HepG2 (cell line): ENCODE measurements around the gene SMURF1. TPM values are rescaled to one million over a fixed set of nuclear protein-coding genes. Genes with fewer than 3 reads are reported as not detected.

Source experiments
- ATAC-seq: fragments of 200-7000 bp; cut with Tn5 transposase; 3 replicates; pipeline ENCODE4 v1.9.1; 2020; ENCODE audit warnings: mild to moderate bottlenecking, moderate library complexity
- BruUV-seq: library from RNA; stranded (reverse); fragments of 400-500 nt; replicated peaks from 2 replicates; lab custom pipeline; 2021; lab: Mats Ljungman, UMichigan
- CTCF ChIA-PET: fragments of 300-600 bp; formaldehyde crosslinking; extraction: SDS; loops from one replicate; lab custom pipeline; 2021; ENCODE audit warnings: low total read pairs, inconsistent platforms, low intra/inter-chr PET ratio; lab: Yijun Ruan, JAX
- POLR2A ChIA-PET: fragments of 350-600 bp; sonication (Branson Sonifier 250); formaldehyde crosslinking; loops from one replicate; lab custom pipeline; 2020; ENCODE audit warnings: antibody characterized with exemption, inconsistent platforms; lab: Yijun Ruan, JAX
- DNase-seq: peaks from one replicate; pipeline ENCODE4 v3.0.0-alpha.2; 2015; ENCODE audit warnings: low spot score
- FAIRE-seq: peaks from 3 replicates; lab custom pipeline; 2011; peaks lifted over from hg19 to GRCh38; lab: Jason Lieb, UNC
- H2AFZ ChIP-seq: one replicate; pipeline ENCODE4 v1.6.1; 2011; ENCODE audit warnings: low read length, inconsistent platforms
- H3K27ac ChIP-seq: fragments of 300-600 bp; 3 replicates; pipeline ENCODE4 v1.8.0; 2011; ENCODE audit warnings: mixed run types, mild to moderate bottlenecking, mixed read lengths, low read length, inconsistent platforms; ENCODE audit not compliant: insufficient read depth; ENCODE audit errors: extremely low read length
- H3K27me3 ChIP-seq, 2 experiments: fragments of 200-600 bp in 1 of 2; 2 replicates in 1 of 2; 3 replicates in 1 of 2; pipeline versions ENCODE4 v1.6.0 to v1.8.0; 2011; ENCODE audit warnings: low read length in 2 of 2, mild to moderate bottlenecking in 2 of 2, moderate library complexity in 2 of 2, inconsistent platforms in 1 of 2; ENCODE audit not compliant: insufficient read depth in 2 of 2, control insufficient read depth in 1 of 2
- H3K36me3 ChIP-seq, 2 experiments: fragments of 200-600 bp in 1 of 2; replicated peaks in 1 of 2; 2 replicates in 1 of 2; 3 replicates in 1 of 2; pipeline versions ENCODE4 v1.5.1 to v1.8.0; 2011; ENCODE audit warnings: low read length in 2 of 2, inconsistent platforms in 1 of 2; ENCODE audit not compliant: insufficient read depth in 2 of 2, control insufficient read depth in 1 of 2
- H3K4me1 ChIP-seq: 2 replicates; pipeline ENCODE4 v1.5.1; 2012; ENCODE audit warnings: low read length, inconsistent platforms; ENCODE audit not compliant: insufficient read depth
- H3K4me2 ChIP-seq: 2 replicates; pipeline ENCODE4 v1.6.0; 2011; ENCODE audit warnings: low read depth, low read length, inconsistent platforms
- H3K4me3 ChIP-seq, 3 experiments: fragments of 200-600 bp in 1 of 3; sonication (generic), shearing (Covaris generic) in 1 of 3; replicated peaks in 1 of 3; 2 replicates each; pipeline ENCODE4 v1.5.1; 2011 to 2016; ENCODE audit warnings: low read length in 3 of 3, inconsistent platforms in 2 of 3, low read depth in 2 of 3, mild to moderate bottlenecking in 2 of 3, control low read depth in 1 of 3, mixed read lengths in 1 of 3; ENCODE audit not compliant: insufficient read depth in 1 of 3
- H3K79me2 ChIP-seq: one replicate; pipeline ENCODE4 v1.6.1; 2011; ENCODE audit warnings: low read length, inconsistent platforms; ENCODE audit not compliant: insufficient read depth
- H3K9ac ChIP-seq: 2 replicates; pipeline ENCODE4 v1.6.0; 2011; ENCODE audit warnings: mild to moderate bottlenecking, low read depth, low read length, inconsistent platforms; ENCODE audit not compliant: insufficient read depth
- H3K9me3 ChIP-seq: 2 replicates; pipeline ENCODE4 v1.5.1; 2012; ENCODE audit warnings: mild to moderate bottlenecking, low read length
- H4K20me1 ChIP-seq: 2 replicates; pipeline ENCODE4 v1.6.0; 2011; ENCODE audit warnings: inconsistent platforms, mild to moderate bottlenecking, low read length, moderate library complexity; ENCODE audit not compliant: insufficient read depth
- IRX3 ChIP-seq: sonication (generic); formaldehyde crosslinking; IDR thresholded peaks from 2 replicates; pipeline ENCODE4 v1.8.1; 2023; ENCODE audit warnings: mild to moderate bottlenecking, low read depth, missing genetic modification reagents, borderline replicate concordance
- MYC ChIP-seq: sonication (generic); formaldehyde crosslinking; IDR thresholded peaks from 2 replicates; pipeline ENCODE4 v1.9.0; 2021; ENCODE audit warnings: missing genetic modification reagents, borderline replicate concordance
- PHF8 ChIP-seq: sonication (generic); formaldehyde crosslinking; IDR thresholded peaks from 2 replicates; pipeline ENCODE4 v1.5.0; 2020; ENCODE audit warnings: missing genetic modification reagents
- PPARG ChIP-seq: conservative IDR thresholded peaks from 2 replicates; pipeline ENCODE4 v1.6.1; 2016; ENCODE audit warnings: missing biosample characterization, missing genetic modification reagents
- SRSF4 ChIP-seq: fragments of 200-400 bp; formaldehyde crosslinking; IDR thresholded peaks from one replicate; pipeline ENCODE4 v1.6.1; 2018; ENCODE audit warnings: mild to moderate bottlenecking, low read depth, low read length, moderate library complexity; ENCODE audit not compliant: poor library complexity, severe bottlenecking
- ZMAT3 ChIP-seq: sonication (generic); formaldehyde crosslinking; conservative IDR thresholded peaks from 2 replicates; pipeline ENCODE4 v1.7.0; 2021; ENCODE audit warnings: missing genetic modification reagents
- ZNF253 ChIP-seq: sonication (generic); formaldehyde crosslinking; IDR thresholded peaks from 2 replicates; pipeline ENCODE4 v1.8.0; 2022; ENCODE audit warnings: mild to moderate bottlenecking, missing genetic modification reagents, borderline replicate concordance
- ZNF382 ChIP-seq: sonication (generic); formaldehyde crosslinking; IDR thresholded peaks from 2 replicates; pipeline ENCODE4 v1.5.0; 2020; ENCODE audit warnings: missing genetic modification reagents, mild to moderate bottlenecking, borderline replicate concordance
- ZNF543 ChIP-seq: sonication (generic); formaldehyde crosslinking; IDR thresholded peaks from 2 replicates; pipeline ENCODE4 v1.4.0; 2020; ENCODE audit warnings: mild to moderate bottlenecking, missing genetic modification reagents
- WGBS: methylation state at CpG from one replicate; pipeline ENCODE4 v1.1.6; 2017; ENCODE audit warnings: low lambda C conversion rate; 5-methylcytosine and 5-hydroxymethylcytosine counted together
- in situ Hi-C: cut with HindIII; loops from 2 replicates; pipeline ENCODE4 v1.10.0; 2017; ENCODE audit warnings: low pct_unique_long_range_greater_than_20kb; ENCODE audit not compliant: extremely low pct_ligation_motif_present
- intact Hi-C: fragments of 100-400 bp; cut with micrococcal nuclease; formaldehyde crosslinking; loops from one replicate; pipeline ENCODE4 v1.10.0; 2022; ENCODE audit not compliant: unreplicated experiment
- polyA plus RNA-seq, 8 experiments: library from polyadenylated mRNA; depleted of rRNA in 3 of 8; stranded (reverse) in 7 of 8; unstranded in 1 of 8; fragments of >200 nt; fragmentation: Illumina TruSeq in 4 of 8; extraction: Trizol in 4 of 8; gene quantifications; 2 replicates each; pipeline versions ENCODE4 v1.2.1 to v1.2.3, GENCODE V29; 2011 to 2016; ENCODE audit warnings: low read depth in 4 of 8, missing spikeins in 1 of 8, mixed read lengths in 1 of 8; ENCODE audit not compliant: insufficient read depth in 1 of 8
- total RNA-seq, 5 experiments: library from RNA; depleted of rRNA; stranded (reverse); fragments of >200 nt; fragmentation: Illumina TruSeq; extraction: Trizol; gene quantifications; 2 replicates each; pipeline ENCODE4 v1.2.3, GENCODE V29; 2016; ENCODE audit warnings: low read depth in 1 of 5
- TF ChIP-seq, protein P1 (sequence below): sonication (generic); formaldehyde crosslinking; IDR thresholded peaks from 2 replicates; pipeline ENCODE4 v1.4.0; 2020; ENCODE audit warnings: missing genetic modification reagents, low read depth, mild to moderate bottlenecking, borderline replicate concordance
- TF ChIP-seq, protein P2 (sequence below): sonication (generic); formaldehyde crosslinking; conservative IDR thresholded peaks from 2 replicates; pipeline ENCODE4 v1.4.0; 2020; ENCODE audit warnings: mild to moderate bottlenecking, missing genetic modification reagents, moderate library complexity
- TF ChIP-seq, protein P3 (sequence below): sonication (generic); formaldehyde crosslinking; IDR thresholded peaks from 2 replicates; pipeline ENCODE4 v1.5.1; 2020; ENCODE audit warnings: missing genetic modification reagents, mild to moderate bottlenecking, borderline replicate concordance
- TF ChIP-seq, protein P4 (sequence below): sonication (generic); formaldehyde crosslinking; IDR thresholded peaks from 2 replicates; pipeline ENCODE4 v1.8.1; 2023; ENCODE audit warnings: mild to moderate bottlenecking, inconsistent platforms, moderate library complexity, missing genetic modification reagents, borderline replicate concordance
- TF ChIP-seq, protein P5 (sequence below): IDR thresholded peaks from 2 replicates; pipeline ENCODE4 v1.6.1; 2016; ENCODE audit warnings: missing genetic modification reagents, missing compliant biosample characterization

The SMURF1 gene
- total and polyA plus RNA-seq, 2 of the 13 experiments (the other 11 are each of a cell fraction or from before 2014, with no cell fraction given), result 8.3 to 11.1 TPM

DNA sequence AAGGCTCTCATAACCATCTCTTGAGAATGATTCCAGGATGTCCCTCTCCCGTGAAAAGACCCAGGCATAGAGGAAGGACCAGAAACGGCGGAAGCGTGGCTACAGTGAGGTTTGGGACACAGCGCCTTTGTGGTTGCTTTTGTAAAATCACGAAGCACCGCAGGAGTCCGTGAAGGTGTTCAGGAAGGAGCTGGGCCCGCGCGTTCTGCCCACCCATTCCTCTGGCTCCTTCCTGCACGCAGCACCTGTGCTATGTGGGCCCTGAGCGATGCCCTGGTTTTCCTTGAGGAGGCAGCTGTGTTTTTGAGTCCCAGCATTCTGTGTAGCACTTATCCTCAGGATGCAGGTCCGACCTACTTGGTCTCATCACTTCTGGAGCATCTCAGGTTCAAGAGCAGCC is 152.8 kb downstream of the SMURF1 start (continued):
- TF ChIP-seq, protein P1, sequence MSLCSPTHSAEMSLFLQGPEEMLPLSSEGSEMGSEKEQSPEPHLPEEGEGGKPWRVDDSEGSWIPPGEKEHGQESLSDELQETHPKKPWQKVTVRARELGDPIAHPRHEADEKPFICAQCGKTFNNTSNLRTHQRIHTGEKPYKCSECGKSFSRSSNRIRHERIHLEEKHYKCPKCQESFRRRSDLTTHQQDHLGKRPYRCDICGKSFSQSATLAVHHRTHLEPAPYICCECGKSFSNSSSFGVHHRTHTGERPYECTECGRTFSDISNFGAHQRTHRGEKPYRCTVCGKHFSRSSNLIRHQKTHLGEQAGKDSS (CRISPR knock-in tag), result no peak
- TF ChIP-seq, protein P2, sequence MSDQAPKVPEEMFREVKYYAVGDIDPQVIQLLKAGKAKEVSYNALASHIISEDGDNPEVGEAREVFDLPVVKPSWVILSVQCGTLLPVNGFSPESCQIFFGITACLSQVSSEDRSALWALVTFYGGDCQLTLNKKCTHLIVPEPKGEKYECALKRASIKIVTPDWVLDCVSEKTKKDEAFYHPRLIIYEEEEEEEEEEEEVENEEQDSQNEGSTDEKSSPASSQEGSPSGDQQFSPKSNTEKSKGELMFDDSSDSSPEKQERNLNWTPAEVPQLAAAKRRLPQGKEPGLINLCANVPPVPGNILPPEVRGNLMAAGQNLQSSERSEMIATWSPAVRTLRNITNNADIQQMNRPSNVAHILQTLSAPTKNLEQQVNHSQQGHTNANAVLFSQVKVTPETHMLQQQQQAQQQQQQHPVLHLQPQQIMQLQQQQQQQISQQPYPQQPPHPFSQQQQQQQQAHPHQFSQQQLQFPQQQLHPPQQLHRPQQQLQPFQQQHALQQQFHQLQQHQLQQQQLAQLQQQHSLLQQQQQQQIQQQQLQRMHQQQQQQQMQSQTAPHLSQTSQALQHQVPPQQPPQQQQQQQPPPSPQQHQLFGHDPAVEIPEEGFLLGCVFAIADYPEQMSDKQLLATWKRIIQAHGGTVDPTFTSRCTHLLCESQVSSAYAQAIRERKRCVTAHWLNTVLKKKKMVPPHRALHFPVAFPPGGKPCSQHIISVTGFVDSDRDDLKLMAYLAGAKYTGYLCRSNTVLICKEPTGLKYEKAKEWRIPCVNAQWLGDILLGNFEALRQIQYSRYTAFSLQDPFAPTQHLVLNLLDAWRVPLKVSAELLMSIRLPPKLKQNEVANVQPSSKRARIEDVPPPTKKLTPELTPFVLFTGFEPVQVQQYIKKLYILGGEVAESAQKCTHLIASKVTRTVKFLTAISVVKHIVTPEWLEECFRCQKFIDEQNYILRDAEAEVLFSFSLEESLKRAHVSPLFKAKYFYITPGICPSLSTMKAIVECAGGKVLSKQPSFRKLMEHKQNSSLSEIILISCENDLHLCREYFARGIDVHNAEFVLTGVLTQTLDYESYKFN (CRISPR knock-in tag), result no peak

DNA sequence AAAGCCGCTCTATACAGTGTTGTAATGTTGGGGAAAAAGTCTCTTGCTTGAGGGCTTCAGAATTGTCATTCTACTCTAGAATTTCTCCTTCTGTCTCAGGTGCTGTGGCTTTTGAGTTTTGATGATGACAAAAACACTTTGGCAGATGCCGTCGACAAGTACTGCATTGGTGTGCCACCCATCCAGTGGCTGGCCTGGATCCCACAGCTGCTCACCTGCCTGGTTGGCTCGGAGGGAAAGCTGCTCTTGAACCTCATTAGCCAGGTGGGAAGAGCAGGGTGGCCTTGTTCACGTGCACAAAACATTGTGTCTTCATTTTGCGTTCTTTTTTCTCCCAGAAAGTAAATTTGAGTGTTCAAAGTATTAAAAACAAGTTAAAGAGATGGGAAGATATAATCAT is 153.6 kb downstream of the SMURF1 start:
- CTCF ChIA-PET, result no interaction called here
- no peak overlapping the region for H3K4me3 ChIP-seq
- FAIRE-seq, result no peak
- no peaks in the 10 kb centered on the region for H3K9me3 ChIP-seq
- peaks cover 33 to 85% of the 10 kb centered on the region in 2 experiments for H3K36me3 ChIP-seq
- 96% methylated on average over 6 of the region's 6 CpGs for WGBS
- H3K4me2 ChIP-seq, result no peak overlapping the region
- H4K20me1 ChIP-seq, result no peaks in the 10 kb centered on the region
- DNase-seq, result no peak
- no peak overlapping the region for H2AFZ ChIP-seq
- TF ChIP-seq PHF8 (CRISPR knock-in tag) (no peak), ZNF382 (CRISPR knock-in tag) (no peak), MYC (CRISPR knock-in tag) (no peak), ZNF253 (no peak), IRX3 (CRISPR knock-in tag) (no peak), ZNF543 (CRISPR knock-in tag) (no peak), ZMAT3 (CRISPR knock-in tag) (no peak), PPARG (CRISPR knock-in tag) (no peak), SRSF4 (no peak)
- TF ChIP-seq, protein P3, sequence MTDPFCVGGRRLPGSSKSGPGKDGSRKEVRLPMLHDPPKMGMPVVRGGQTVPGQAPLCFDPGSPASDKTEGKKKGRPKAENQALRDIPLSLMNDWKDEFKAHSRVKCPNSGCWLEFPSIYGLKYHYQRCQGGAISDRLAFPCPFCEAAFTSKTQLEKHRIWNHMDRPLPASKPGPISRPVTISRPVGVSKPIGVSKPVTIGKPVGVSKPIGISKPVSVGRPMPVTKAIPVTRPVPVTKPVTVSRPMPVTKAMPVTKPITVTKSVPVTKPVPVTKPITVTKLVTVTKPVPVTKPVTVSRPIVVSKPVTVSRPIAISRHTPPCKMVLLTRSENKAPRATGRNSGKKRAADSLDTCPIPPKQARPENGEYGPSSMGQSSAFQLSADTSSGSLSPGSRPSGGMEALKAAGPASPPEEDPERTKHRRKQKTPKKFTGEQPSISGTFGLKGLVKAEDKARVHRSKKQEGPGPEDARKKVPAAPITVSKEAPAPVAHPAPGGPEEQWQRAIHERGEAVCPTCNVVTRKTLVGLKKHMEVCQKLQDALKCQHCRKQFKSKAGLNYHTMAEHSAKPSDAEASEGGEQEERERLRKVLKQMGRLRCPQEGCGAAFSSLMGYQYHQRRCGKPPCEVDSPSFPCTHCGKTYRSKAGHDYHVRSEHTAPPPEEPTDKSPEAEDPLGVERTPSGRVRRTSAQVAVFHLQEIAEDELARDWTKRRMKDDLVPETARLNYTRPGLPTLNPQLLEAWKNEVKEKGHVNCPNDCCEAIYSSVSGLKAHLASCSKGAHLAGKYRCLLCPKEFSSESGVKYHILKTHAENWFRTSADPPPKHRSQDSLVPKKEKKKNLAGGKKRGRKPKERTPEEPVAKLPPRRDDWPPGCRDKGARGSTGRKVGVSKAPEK (CRISPR knock-in tag), result no peak
- TF ChIP-seq, protein P4, sequence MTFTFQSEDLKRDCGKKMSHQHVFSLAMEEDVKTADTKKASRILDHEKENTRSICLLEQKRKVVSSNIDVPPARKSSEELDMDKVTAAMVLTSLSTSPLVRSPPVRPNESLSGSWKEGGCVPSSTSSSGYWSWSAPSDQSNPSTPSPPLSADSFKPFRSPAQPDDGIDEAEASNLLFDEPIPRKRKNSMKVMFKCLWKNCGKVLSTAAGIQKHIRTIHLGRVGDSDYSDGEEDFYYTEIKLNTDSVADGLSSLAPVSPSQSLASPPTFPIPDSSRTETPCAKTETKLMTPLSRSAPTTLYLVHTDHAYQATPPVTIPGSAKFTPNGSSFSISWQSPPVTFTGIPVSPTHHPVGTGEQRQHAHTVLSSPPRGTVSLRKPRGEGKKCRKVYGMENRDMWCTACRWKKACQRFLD (CRISPR knock-in tag), result no peak
- TF ChIP-seq, protein P5, sequence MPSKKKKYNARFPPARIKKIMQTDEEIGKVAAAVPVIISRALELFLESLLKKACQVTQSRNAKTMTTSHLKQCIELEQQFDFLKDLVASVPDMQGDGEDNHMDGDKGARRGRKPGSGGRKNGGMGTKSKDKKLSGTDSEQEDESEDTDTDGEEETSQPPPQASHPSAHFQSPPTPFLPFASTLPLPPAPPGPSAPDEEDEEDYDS (CRISPR knock-in tag), result no peak
- TF ChIP-seq, all 625 proteins: peak for 0
- no peaks in the 10 kb centered on the region for H3K79me2 ChIP-seq
- H3K27me3 ChIP-seq, result no peaks in the 10 kb centered on the region
- POLR2A ChIA-PET, result no interaction called here
- H3K27ac ChIP-seq, result no peak overlapping the region
- in situ Hi-C loops, result no loop called here
- H3K4me1 ChIP-seq, result no peaks in the 10 kb centered on the region
- ATAC-seq, result no peak
- BruUV-seq, result no TSS peak
- no peak overlapping the region for H3K9ac ChIP-seq
- intact Hi-C loops, result no loop called here
